DND-41 (cell line): Measurements from ENCODE around the gene ZNF564.

ENCODE experiments used
- EZH2 ChIP-seq: IDR thresholded peaks from 3 replicates; pipeline ENCODE4 v1.6.1; 2012; ENCODE audit warnings: borderline replicate concordance, low read depth, mild to moderate bottlenecking, moderate library complexity, low read length, inconsistent platforms; ENCODE audit not compliant: severe bottlenecking
- TF ChIP-seq, protein P1 (sequence below): IDR thresholded peaks from 2 replicates; pipeline ENCODE4 v1.5.1; 2012; ENCODE audit warnings: borderline replicate concordance, low read length, moderate library complexity, mild to moderate bottlenecking; ENCODE audit not compliant: poor library complexity, severe bottlenecking; ENCODE audit errors: extremely low read depth

DNA sequence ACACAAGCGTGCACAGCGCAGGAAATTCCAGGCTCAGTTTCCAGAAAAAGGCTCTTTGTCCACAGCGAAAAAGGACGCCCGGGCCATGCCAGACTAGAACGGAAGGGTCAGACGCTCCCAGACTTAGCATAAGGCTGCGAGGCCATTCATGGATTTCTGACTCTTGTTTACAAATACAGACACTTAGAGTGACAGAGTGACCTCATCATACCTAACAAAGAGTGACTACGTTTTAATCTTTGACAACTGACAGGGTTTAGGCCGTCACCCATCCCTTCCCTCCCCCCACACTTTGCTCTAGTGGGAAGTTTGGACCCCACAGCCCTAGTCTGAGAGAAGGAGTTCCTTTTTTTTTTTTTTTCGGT is 66.2 kb downstream of the ZNF564 start:
- TF ChIP-seq, protein P1, sequence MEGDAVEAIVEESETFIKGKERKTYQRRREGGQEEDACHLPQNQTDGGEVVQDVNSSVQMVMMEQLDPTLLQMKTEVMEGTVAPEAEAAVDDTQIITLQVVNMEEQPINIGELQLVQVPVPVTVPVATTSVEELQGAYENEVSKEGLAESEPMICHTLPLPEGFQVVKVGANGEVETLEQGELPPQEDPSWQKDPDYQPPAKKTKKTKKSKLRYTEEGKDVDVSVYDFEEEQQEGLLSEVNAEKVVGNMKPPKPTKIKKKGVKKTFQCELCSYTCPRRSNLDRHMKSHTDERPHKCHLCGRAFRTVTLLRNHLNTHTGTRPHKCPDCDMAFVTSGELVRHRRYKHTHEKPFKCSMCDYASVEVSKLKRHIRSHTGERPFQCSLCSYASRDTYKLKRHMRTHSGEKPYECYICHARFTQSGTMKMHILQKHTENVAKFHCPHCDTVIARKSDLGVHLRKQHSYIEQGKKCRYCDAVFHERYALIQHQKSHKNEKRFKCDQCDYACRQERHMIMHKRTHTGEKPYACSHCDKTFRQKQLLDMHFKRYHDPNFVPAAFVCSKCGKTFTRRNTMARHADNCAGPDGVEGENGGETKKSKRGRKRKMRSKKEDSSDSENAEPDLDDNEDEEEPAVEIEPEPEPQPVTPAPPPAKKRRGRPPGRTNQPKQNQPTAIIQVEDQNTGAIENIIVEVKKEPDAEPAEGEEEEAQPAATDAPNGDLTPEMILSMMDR, result no peak
- TF ChIP-seq EZH2, result no peak
